HG02938 (cell line): ENCODE data around the gene ATAD3B.
"Not testable (repeated sequence)": the region's sequence is repeated elsewhere in the genome, so short reads cannot be mapped to it uniquely, and the experiment has no call there.

Experiments used
- ATAC-seq: cut with Tn5 transposase; IDR thresholded peaks from one replicate; pipeline ENCODE4 v1.9.1; 2021; ENCODE audit warnings: mild to moderate bottlenecking, moderate library complexity; ENCODE audit not compliant: unreplicated experiment

ATAD3B gene

GRCh38 chr1:1509465-1509850, 37.9 kb downstream of the ATAD3B start:
- not testable (repeated sequence) for ATAC-seq

GRCh38 chr1:1510912-1511532, 39.5 kb downstream of the ATAD3B start:
- ATAC-seq: no peak

- peak; percentile 85 for ATAC-seq
Measured at GRCh38 chr1:1511533-1512285, 40.1 kb downstream of the ATAD3B start, which contains the start of gene ATAD3A. TSS of gene ATAD3A (plus strand) at chr1:1512162. CDS start at chr1:1512269, 107 bp downstream.

- ATAC-seq: not testable (repeated sequence)
Measured at GRCh38 chr1:1512425-1512824, 40.9 kb downstream of the ATAD3B start.

GRCh38 chr1:1513675-1514074, 42.1 kb downstream of the ATAD3B start:
- ATAC-seq: not testable (repeated sequence)

GRCh38 chr1:1514376-1514775, 42.8 kb downstream of the ATAD3B start:
- not testable (repeated sequence) for ATAC-seq

- not testable (repeated sequence) for ATAC-seq
Measured at GRCh38 chr1:1516923-1517322, 45.4 kb downstream of the ATAD3B start.

GRCh38 chr1:1517973-1518620, 46.5 kb downstream of the ATAD3B start:
- no peak for ATAC-seq

GRCh38 chr1:1518621-1519007, 47.0 kb downstream of the ATAD3B start:
- ATAC-seq: not testable (repeated sequence)

GRCh38 chr1:1519805-1520505, 48.4 kb downstream of the ATAD3B start:
- not testable (repeated sequence) for ATAC-seq

GRCh38 chr1:1521331-1521730, 49.8 kb downstream of the ATAD3B start:
- ATAC-seq: no peak

- not testable (repeated sequence) for ATAC-seq
Measured at GRCh38 chr1:1522536-1522935, 51.0 kb downstream of the ATAD3B start.

- ATAC-seq: not testable (repeated sequence)
Measured at GRCh38 chr1:1523226-1523625, 51.7 kb downstream of the ATAD3B start.

- ATAC-seq: not testable (repeated sequence)
Measured at GRCh38 chr1:1523651-1524050, 52.1 kb downstream of the ATAD3B start.

- ATAC-seq: not testable (repeated sequence)
Measured at GRCh38 chr1:1524750-1525383, 53.3 kb downstream of the ATAD3B start.

GRCh38 chr1:1526476-1526875, 54.9 kb downstream of the ATAD3B start:
- not testable (repeated sequence) for ATAC-seq

GRCh38 chr1:1527092-1527816, 55.7 kb downstream of the ATAD3B start:
- ATAC-seq: no peak

GRCh38 chr1:1528301-1529267, 57.0 kb downstream of the ATAD3B start:
- no peak for ATAC-seq

GRCh38 chr1:1529321-1529720, 57.8 kb downstream of the ATAD3B start:
- ATAC-seq: no peak
